H1 (cell line): ENCODE measurements around the gene ATP13A2. TPM values are rescaled to one million over a fixed set of nuclear protein-coding genes. Genes with fewer than 3 reads are reported as not detected.

ENCODE experiments used
- ATF2 ChIP-seq: IDR thresholded peaks from 2 replicates; pipeline ENCODE4 v1.6.1; 2012; ENCODE audit warnings: low read length, inconsistent platforms
- EGR1 ChIP-seq: IDR thresholded peaks from 2 replicates; pipeline ENCODE4 v1.6.1; 2011; ENCODE audit warnings: low read depth, low read length, borderline replicate concordance
- RAD21 ChIP-seq, 2 experiments: IDR thresholded peaks in 1 of 2; conservative IDR thresholded peaks in 1 of 2; 2 replicates each; pipeline ENCODE4 v1.6.1; 2011; ENCODE audit warnings: low read depth in 2 of 2, low read length in 2 of 2, improper control_type of control experiment in 1 of 2, inconsistent platforms in 1 of 2, mild to moderate bottlenecking in 1 of 2, moderate library complexity in 1 of 2
- polyA plus RNA-seq, 7 experiments: library from polyadenylated mRNA; depleted of rRNA in 3 of 7; stranded (reverse) in 5 of 7; unstranded in 2 of 7; fragments of >200 nt in 5 of 7; fragments of 200-250 nt in 2 of 7; gene quantifications; 1 replicate in 5 of 7; 2 replicates in 1 of 7; 4 replicates in 1 of 7; pipeline versions ENCODE4 v1.2.1 to v1.2.3, GENCODE V29; 2011 to 2013; ENCODE audit warnings: missing spikeins in 2 of 7, mixed read lengths in 2 of 7
- total RNA-seq: library from RNA; stranded (reverse); fragmentation: NEBNext Ultra II Directional; extraction: Animal tissue kit (Norgen Biotek cat#: 25700); gene quantifications from 2 replicates; pipeline ENCODE4 v1.2.1, GENCODE V29; 2021

ATP13A2 gene
- total and polyA plus RNA-seq, 2 of the 8 experiments (the other 6 are each of a cell fraction or from before 2014, with no cell fraction given): 82.1 to 83.6 TPM

DNA sequence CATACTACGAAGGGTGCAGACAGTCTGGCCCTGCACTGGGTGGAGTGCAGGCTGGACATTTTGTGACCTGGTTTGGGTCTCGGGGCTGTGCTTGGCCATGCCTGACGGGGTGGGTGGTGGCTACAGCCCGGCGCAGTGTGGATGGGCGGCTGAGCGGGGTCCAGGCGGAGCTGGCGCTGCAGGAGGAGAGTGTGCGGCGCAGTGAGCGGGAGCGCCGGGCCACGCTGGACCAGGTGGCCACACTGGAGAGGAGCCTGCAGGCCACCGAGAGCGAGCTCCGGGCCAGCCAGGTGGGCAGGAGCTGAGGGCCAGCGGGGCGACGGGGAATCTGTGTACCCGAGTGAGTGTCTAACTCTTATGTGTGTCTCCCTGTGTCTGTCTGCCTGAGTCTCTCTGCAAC lies 45.4 kb downstream of the ATP13A2 start (continued):
- TF ChIP-seq RAD21 (IDR thresholded peaks at IDR 0.05 in 1 of 2, conservative IDR thresholded peaks at IDR 0.05 in 1 of 2; ENCODE audit: low read depth in 2 of 2, low read length in 2 of 2) (no peak), EGR1 (no peak), ATF2 (no peak)
